GM19468 (cell line): ENCODE data around the gene RNF151.
A peak's percentile ranks its signal among the peaks of the same experiment; 100 is the strongest.
"Not testable (repeated sequence)": the region's sequence is repeated elsewhere in the genome, so short reads cannot be mapped to it uniquely, and the experiment has no call there.

Source experiments
- ATAC-seq: cut with Tn5 transposase; IDR thresholded peaks from one replicate; pipeline ENCODE4 v1.9.1; 2021; ENCODE audit warnings: mild to moderate bottlenecking, moderate library complexity, moderate number of reproducible peaks; ENCODE audit not compliant: unreplicated experiment; ENCODE audit errors: extremely low read depth

Gene RNF151

DNA sequence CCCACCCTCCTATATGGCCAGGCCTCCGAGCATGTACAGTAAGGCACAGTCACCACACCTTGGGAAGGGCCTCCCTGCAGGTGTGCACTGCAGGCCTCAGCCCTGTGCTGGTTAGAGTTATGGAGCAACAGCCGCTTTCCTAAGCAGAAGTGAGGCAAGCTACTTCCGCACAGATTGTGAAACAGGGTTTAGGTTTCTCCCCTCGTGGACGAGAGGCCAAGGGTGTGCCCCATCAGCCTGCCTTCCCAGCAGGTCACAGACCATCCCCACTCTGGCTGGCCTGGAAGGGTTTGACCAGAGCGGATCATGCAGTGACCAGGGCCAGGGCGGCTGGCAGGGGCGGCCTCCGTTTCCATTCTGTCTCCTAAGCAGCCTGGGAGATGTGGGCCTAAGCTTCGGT lies 28.3 kb upstream of the RNF151 start:
- no peak for ATAC-seq

DNA sequence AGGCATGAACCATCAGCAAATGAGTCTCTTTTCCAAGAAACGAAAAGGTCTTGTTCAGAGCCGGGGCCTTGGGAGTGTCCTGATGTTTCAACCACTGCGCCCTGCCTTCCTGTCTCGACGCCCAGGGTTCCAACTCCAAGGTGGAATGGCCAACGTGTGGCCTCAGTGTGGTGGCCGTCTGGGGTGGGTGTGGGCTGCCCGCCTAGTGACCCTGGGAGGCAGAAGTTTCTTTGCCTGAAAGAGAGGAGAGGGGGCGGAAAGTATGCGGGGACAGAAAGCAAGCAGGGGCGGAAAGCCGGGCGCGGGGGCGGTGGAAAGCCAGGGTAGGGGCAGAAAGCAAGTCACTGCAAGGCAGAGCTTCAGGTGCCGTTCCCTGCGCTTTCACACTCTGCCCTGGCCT lies 27.7 kb upstream of the RNF151 start:
- no peak for ATAC-seq

DNA sequence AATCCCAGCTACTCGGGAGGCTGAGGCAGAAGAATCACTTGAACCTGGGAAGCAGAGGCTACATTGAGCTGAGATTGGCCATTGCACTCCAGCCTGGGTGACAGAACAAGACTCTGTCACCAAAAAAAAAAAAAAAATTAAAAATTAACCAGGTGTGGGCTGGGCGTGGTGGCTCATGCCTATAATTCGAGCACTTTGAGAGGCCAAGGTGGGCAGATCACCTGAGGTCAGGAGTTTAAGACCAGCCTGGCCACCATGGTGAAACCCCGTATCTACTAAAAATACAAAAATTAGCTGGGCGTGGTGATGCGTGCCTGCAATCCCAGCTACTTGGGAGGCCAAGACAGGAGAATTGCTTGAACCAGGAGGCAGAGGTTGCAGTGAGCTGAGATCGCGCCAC lies 26.8 kb upstream of the RNF151 start:
- ATAC-seq, result not testable (repeated sequence)

- no peak for ATAC-seq
These were observed 26.1 kb upstream of the RNF151 start for GRCh38 chr16:1940273-1941161.

DNA sequence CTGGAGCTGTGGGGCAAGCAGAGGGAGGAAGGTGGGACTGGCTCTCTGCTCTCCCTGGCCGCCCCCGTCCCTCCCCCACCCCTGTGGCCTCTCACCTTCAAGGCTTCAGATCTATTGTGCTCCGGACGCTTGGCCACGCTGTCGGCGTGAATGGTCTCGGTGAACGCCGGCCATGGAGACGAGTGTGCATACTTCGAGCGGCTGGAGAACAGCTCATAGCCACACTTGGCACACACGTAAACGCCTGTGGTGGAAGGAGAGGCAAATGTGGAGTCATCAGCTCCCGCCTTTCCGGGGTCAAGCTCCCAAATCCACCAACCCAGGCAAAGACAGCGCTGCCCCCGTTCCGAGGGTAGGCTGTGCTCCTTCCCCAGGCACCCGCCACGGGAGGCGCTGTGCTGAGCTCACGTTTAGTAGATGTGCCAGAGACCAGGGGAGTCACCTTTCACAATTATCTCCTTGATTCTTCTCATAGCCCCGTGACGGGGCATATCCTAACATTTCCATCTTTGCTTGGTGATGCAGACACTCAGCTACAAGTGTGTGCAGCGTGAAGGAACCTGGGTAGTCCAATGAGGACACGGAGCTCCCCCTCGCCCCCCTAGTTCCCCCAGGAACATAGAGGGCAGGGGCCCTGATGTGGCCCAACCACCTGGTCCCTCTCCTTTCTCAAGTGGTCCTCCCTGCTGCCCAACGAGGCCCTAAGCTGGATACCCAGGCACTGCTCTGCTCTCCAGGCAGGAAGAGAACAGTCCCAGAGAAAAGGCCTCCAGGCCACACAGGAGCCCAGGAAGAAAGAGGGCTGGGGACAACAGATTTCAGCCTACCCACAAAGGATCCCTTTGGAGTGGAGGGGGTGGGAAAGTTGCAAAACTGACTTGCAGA lies 25.3 kb upstream of the RNF151 start:
- ATAC-seq, result no peak

- no peak for ATAC-seq
These were observed 24.4 kb upstream of the RNF151 start for GRCh38 chr16:1942047-1942809.

GRCh38 chr16:1942810-1943726 lies 23.6 kb upstream of the RNF151 start, which contains the start of gene MSRB1:
TSS of gene MSRB1 (minus strand) at chr16:1943199. CDS start at chr16:1943156, 43 bp downstream.
- ATAC-seq, result peak; percentile 90

GRCh38 chr16:1944612-1945199 lies 21.9 kb upstream of the RNF151 start:
- no peak for ATAC-seq

GRCh38 chr16:1945559-1946391 lies 20.9 kb upstream of the RNF151 start:
- ATAC-seq, result no peak

GRCh38 chr16:1946495-1947368 lies 19.9 kb upstream of the RNF151 start:
- no peak for ATAC-seq

GRCh38 chr16:1947369-1947670 lies 19.3 kb upstream of the RNF151 start:
- no peak for ATAC-seq

DNA sequence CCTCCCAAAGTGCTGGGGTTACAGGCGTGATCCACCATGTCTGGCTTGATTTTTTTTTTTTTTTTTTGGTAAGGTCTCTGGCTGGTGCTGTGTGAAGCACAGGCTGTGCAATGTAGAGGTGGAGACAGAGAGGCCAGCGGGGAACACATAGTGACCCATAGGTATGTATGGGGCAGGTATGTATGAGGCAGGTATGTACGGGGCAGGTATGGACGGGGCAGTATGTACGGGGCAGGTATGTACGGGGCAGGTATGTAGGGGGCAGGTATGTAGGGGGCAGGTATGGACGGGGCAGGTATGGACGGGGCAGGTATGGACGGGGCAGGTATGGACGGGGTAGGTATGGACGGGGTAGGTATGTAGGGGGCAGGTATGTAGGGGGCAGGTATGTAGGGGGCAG lies 17.1 kb upstream of the RNF151 start:
- no peak for ATAC-seq

DNA sequence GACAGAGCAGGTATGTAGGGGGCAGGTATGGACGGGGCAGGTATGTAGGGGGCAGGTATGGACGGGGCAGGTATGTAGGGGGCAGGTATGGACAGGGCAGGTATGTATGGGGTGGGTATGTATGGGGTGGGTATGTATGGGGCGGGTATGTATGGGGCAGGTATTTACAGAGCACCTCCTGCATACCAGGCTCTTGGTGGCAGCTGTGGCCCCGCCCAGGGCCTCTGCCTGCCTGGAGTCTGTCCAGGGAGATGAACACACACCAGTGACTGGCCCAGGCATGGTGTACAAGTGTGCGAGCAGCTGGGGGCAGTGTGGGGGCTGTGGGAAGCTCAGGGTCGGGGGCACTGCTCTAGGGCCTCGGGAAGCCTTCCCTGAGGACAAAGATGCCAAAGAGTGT lies 16.6 kb upstream of the RNF151 start:
- ATAC-seq, result no peak

- no peak for ATAC-seq
These were observed 16.1 kb upstream of the RNF151 start for GRCh38 chr16:1950559-1950958.

- ATAC-seq, result no peak
These were observed 12.9 kb upstream of the RNF151 start for GRCh38 chr16:1953734-1954133.

- ATAC-seq, result not testable (repeated sequence)
These were observed 9.1 kb upstream of the RNF151 start for GRCh38 chr16:1957434-1958142.

DNA sequence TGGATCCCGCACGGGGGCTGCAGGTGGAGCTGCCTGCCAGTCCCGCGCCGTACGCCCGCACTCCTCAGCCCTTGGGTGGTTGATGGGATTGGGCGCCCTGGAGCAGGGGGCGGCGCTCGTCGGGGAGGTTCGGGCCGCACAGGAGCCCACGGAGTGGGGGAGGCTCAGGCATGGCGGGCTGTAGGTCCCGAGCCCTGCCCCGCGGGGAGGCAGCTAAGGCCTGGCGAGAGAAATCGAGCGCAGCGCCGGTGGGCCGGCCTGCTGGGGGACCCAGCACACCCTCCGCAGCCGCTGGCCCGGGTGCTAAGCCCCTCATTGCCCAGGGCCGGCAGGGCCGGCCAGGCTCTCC lies 8.5 kb upstream of the RNF151 start:
- not testable (repeated sequence) for ATAC-seq
